Fibroblast of lung (primary cell): Measurements from ENCODE around the gene UFC1. TPM values are rescaled to one million over a fixed set of nuclear protein-coding genes. Genes with fewer than 3 reads are reported as not detected.

Experiments
- DNase-seq, 2 donors: peaks; one replicate each; pipeline versions ENCODE4 v3.0.0 to v3.0.0-alpha.2; 2010; ENCODE audit warnings: low read depth in 2 of 2
- H2AFZ ChIP-seq: 2 replicates; pipeline ENCODE4 v1.5.1; 2012; ENCODE audit warnings: low read length, control low read depth, inconsistent platforms
- H3K27ac ChIP-seq: 2 replicates; pipeline ENCODE4 v1.5.1; 2011; ENCODE audit warnings: low read length, control low read depth; ENCODE audit not compliant: insufficient read depth
- H3K27me3 ChIP-seq: 2 replicates; pipeline ENCODE4 v1.5.1; 2011; ENCODE audit warnings: mild to moderate bottlenecking, low read length; ENCODE audit not compliant: control insufficient read depth, insufficient read depth
- H3K36me3 ChIP-seq: 2 replicates; pipeline ENCODE4 v1.5.1; 2011; ENCODE audit warnings: low read length; ENCODE audit not compliant: control insufficient read depth, insufficient read depth
- H3K4me1 ChIP-seq: 2 replicates; pipeline ENCODE4 v1.5.1; 2011; ENCODE audit warnings: low read length; ENCODE audit not compliant: control insufficient read depth, insufficient read depth; ENCODE audit errors: extremely low read depth
- H3K4me2 ChIP-seq: 2 replicates; pipeline ENCODE4 v1.5.1; 2011; ENCODE audit warnings: low read length, control low read depth; ENCODE audit not compliant: insufficient read depth; ENCODE audit errors: extremely low read depth
- H3K4me3 ChIP-seq, 4 experiments: fragments of 200-600 bp in 1 of 4; sonication (generic) in 1 of 4; replicated peaks in 1 of 4; 2 replicates each; pipeline ENCODE4 v1.5.1; 2011 to 2016; ENCODE audit warnings: low read length in 4 of 4, low read depth in 3 of 4, mild to moderate bottlenecking in 3 of 4, control low read depth in 2 of 4, inconsistent platforms in 1 of 4, mixed read lengths in 1 of 4; ENCODE audit not compliant: insufficient read depth in 1 of 4; ENCODE audit errors: control extremely low read depth in 1 of 4
- H3K79me2 ChIP-seq: 2 replicates; pipeline ENCODE4 v1.5.1; 2012; ENCODE audit warnings: mild to moderate bottlenecking, low read length, inconsistent platforms; ENCODE audit not compliant: control insufficient read depth, insufficient read depth
- H3K9ac ChIP-seq: 2 replicates; pipeline ENCODE4 v1.5.1; 2011; ENCODE audit warnings: mild to moderate bottlenecking, low read length, control low read depth; ENCODE audit not compliant: insufficient read depth
- H3K9me3 ChIP-seq: 2 replicates; pipeline ENCODE4 v1.5.1; 2012; ENCODE audit warnings: low read depth, low read length; ENCODE audit not compliant: control insufficient read depth, insufficient read depth
- H4K20me1 ChIP-seq: 2 replicates; pipeline ENCODE4 v1.5.1; 2011; ENCODE audit warnings: low read length; ENCODE audit not compliant: control insufficient read depth, insufficient read depth; ENCODE audit errors: extremely low read depth
- EZH2 ChIP-seq: IDR thresholded peaks from 2 replicates; pipeline ENCODE4 v1.5.1; 2012; ENCODE audit warnings: low read length, control low read depth, mild to moderate bottlenecking; ENCODE audit errors: missing control alignments
- polyA plus RNA-seq, 2 donors: library from polyadenylated mRNA; depleted of rRNA in 1 of 2; stranded (reverse) in 1 of 2; unstranded in 1 of 2; fragments of >200 nt; gene quantifications; 2 replicates each; pipeline ENCODE4 v1.2.1, GENCODE V29; 2011 to 2012; ENCODE audit warnings: missing spikeins in 1 of 2
- total RNA-seq: library from RNA; depleted of rRNA; stranded (reverse); fragments of >200 nt; gene quantifications from 2 replicates; pipeline ENCODE4 v1.2.1, GENCODE V29; 2014
- TF ChIP-seq, protein P1 (sequence below), 2 donors: IDR thresholded peaks in 1 of 2; conservative IDR thresholded peaks in 1 of 2; 1 replicate in 1 of 2; 2 replicates in 1 of 2; pipeline ENCODE4 v1.5.1; 2011 to 2012; ENCODE audit warnings: low read length in 2 of 2, control low read depth in 1 of 2, inconsistent platforms in 1 of 2, low read depth in 1 of 2, mild to moderate bottlenecking in 1 of 2

The UFC1 gene
- total and polyA plus RNA-seq, 2 donors (not counting 1 experiment from before 2014, with no cell fraction given), result 87.0 to 154 TPM

DNA sequence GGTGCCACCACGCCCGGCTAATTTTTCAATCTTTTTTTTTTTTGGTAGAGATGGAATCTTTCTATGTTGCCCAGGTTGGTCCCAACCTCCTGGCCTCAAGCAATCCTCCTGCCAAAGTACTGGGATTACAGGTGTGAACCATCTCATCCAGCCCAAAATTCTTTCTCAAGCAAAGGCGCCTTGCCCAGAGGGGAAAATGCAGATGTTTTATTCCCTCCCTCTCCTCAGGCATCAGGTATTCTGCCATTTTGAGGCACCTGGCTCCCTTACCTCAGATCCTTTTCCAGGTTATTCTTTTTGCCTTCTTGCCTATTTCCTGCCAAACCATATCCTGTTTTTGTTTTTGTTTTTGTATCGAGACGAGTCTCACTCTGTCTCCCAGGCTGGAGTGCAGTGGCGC lies 34.6 kb downstream of the UFC1 start:
- Histone ChIP-seq H3K4me1 (peaks cover 2% of the 10 kb centered on the region), H3K9me3 (no peaks in the 10 kb centered on the region), H3K4me3 (no peak overlapping the region), H3K9ac (no peak overlapping the region), H3K27me3 (no peaks in the 10 kb centered on the region), H3K36me3 (peaks cover 9% of the 10 kb centered on the region), H2AFZ (no peak overlapping the region), H4K20me1 (no peaks in the 10 kb centered on the region), H3K4me2 (no peak overlapping the region), H3K79me2 (no peaks in the 10 kb centered on the region), H3K27ac (no peak overlapping the region)
- no peak for TF ChIP-seq EZH2
- TF ChIP-seq, protein P1, sequence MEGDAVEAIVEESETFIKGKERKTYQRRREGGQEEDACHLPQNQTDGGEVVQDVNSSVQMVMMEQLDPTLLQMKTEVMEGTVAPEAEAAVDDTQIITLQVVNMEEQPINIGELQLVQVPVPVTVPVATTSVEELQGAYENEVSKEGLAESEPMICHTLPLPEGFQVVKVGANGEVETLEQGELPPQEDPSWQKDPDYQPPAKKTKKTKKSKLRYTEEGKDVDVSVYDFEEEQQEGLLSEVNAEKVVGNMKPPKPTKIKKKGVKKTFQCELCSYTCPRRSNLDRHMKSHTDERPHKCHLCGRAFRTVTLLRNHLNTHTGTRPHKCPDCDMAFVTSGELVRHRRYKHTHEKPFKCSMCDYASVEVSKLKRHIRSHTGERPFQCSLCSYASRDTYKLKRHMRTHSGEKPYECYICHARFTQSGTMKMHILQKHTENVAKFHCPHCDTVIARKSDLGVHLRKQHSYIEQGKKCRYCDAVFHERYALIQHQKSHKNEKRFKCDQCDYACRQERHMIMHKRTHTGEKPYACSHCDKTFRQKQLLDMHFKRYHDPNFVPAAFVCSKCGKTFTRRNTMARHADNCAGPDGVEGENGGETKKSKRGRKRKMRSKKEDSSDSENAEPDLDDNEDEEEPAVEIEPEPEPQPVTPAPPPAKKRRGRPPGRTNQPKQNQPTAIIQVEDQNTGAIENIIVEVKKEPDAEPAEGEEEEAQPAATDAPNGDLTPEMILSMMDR (conservative IDR thresholded peaks at IDR 0.05 in 1 of 2, IDR thresholded peaks at IDR 0.05 in 1 of 2; ENCODE audit: low read depth in 1 of 2, low read length in 2 of 2), result no peak
- no peak for DNase-seq

DNA sequence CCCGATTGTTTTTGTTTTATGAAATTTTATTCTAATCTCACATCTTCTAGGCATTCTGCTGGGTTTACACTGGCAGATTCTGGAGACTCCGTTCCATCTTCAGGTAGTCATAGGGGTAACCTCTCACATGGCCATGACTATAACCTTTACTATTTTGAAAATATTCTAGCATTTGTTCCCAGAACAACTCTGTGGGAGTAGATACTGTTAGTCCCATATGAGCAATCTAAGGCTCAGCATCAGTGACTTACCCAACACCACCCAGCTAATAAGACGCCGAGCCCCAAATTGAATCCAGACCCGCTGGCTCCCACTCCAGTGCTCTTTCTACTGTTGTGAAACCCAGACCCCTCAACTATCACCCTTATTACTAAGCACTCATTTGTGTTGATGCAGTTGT lies 35.3 kb downstream of the UFC1 start:
- no peak overlapping the region for H3K27ac ChIP-seq
- H3K27me3 ChIP-seq, result no peaks in the 10 kb centered on the region
- no peaks in the 10 kb centered on the region for H3K79me2 ChIP-seq
- no peak overlapping the region for H3K4me2 ChIP-seq
- H3K4me1 ChIP-seq, result peaks cover 2% of the 10 kb centered on the region
- no peak overlapping the region for H3K4me3 ChIP-seq
- H3K36me3 ChIP-seq, result peaks cover 14% of the 10 kb centered on the region
- no peak overlapping the region for H2AFZ ChIP-seq
- H3K9me3 ChIP-seq, result no peaks in the 10 kb centered on the region
- no peak for TF ChIP-seq EZH2
- TF ChIP-seq, protein P1 (conservative IDR thresholded peaks at IDR 0.05 in 1 of 2, IDR thresholded peaks at IDR 0.05 in 1 of 2; ENCODE audit: low read depth in 1 of 2, low read length in 2 of 2), result no peak
- DNase-seq, result no peak
- no peak overlapping the region for H3K9ac ChIP-seq
- no peaks in the 10 kb centered on the region for H4K20me1 ChIP-seq

DNA sequence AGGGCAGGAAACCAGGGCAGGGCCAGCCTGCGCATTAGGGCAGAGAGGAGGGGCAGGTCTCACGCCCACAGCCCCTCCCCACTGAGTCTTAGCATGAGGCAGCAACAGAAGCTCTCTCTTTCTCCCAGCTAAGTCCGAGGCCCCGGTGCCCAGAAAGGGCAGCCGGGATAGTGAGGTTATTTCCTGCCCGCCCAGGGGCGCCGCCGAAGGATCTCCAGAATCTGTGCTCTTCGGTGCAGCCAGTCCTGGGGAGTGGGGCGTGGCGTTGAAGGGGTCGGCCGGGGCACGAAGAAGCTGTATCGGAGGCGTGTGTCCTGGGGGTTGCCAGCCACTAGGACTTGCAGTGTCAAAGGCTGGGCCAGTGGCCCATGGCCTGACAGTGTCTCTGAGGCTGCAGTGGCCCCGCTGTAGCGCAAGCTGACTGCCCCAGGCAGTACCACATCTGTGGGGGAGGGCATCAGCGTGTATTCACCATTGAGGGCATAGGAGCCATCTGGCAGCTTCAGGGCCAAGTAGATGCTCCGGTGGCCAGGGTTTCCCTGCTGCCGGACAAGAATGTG lies 37.3 kb downstream of the UFC1 start:
- Histone ChIP-seq H3K27ac (no peak overlapping the region), H3K27me3 (no peaks in the 10 kb centered on the region), H4K20me1 (no peaks in the 10 kb centered on the region), H3K79me2 (peaks cover under 1% of the 10 kb centered on the region), H3K36me3 (peaks cover 14% of the 10 kb centered on the region), H2AFZ (no peak overlapping the region), H3K9me3 (no peaks in the 10 kb centered on the region), H3K4me3 (no peak overlapping the region), H3K4me1 (no peaks in the 10 kb centered on the region), H3K4me2 (no peak overlapping the region), H3K9ac (no peak overlapping the region)
- no peak for DNase-seq
- TF ChIP-seq, protein P1 (conservative IDR thresholded peaks at IDR 0.05 in 1 of 2, IDR thresholded peaks at IDR 0.05 in 1 of 2; ENCODE audit: low read depth in 1 of 2, low read length in 2 of 2), result no peak
- TF ChIP-seq EZH2, result no peak
